ENCODE results near the gene LIN54.

Gene LIN54

GRCh38 chr4:83040269-83040668, 29.6 kb upstream of the LIN54 start:
- Histone ChIP-seq H3K4me3 (replicated peaks; ENCODE audit: low read depth, low read length) (no peak overlapping the region), H3K27me3 (replicated peaks; ENCODE audit: control insufficient read depth, insufficient read depth, low read length) (no peaks in the 10 kb centered on the region), H3K36me3 (ENCODE audit: control insufficient read depth, insufficient read depth, low read length) (no peaks in the 10 kb centered on the region)
- TF ChIP-seq CTCF (IDR thresholded peaks at IDR 0.05; ENCODE audit: insufficient read depth, low read length, poor library complexity, severe bottlenecking), result no peak
- no peak for DNase-seq (ENCODE audit: extremely low read depth, insufficient read length)

- Histone ChIP-seq H3K4me3 (replicated peaks; ENCODE audit: low read depth, low read length) (no peak overlapping the region), H3K27me3 (replicated peaks; ENCODE audit: control insufficient read depth, insufficient read depth, low read length) (no peaks in the 10 kb centered on the region), H3K36me3 (ENCODE audit: control insufficient read depth, insufficient read depth, low read length) (no peaks in the 10 kb centered on the region)
- no peak for DNase-seq (ENCODE audit: extremely low read depth, insufficient read length)
- no peak for TF ChIP-seq CTCF (IDR thresholded peaks at IDR 0.05; ENCODE audit: insufficient read depth, low read length, poor library complexity, severe bottlenecking)
Measured at GRCh38 chr4:83036991-83037665, 26.5 kb upstream of the LIN54 start.

- DNase-seq (ENCODE audit: extremely low read depth, insufficient read length), result peak; percentile 97
- Histone ChIP-seq H3K4me3 (replicated peaks; ENCODE audit: low read depth, low read length) (peak within 1 kb of the TSS; percentile 91), H3K36me3 (ENCODE audit: control insufficient read depth, insufficient read depth, low read length) (no peaks in the 10 kb centered on the region), H3K27me3 (replicated peaks; ENCODE audit: control insufficient read depth, insufficient read depth, low read length) (no peaks in the 10 kb centered on the region)
- no peak for TF ChIP-seq CTCF (IDR thresholded peaks at IDR 0.05; ENCODE audit: insufficient read depth, low read length, poor library complexity, severe bottlenecking)
Measured at GRCh38 chr4:83034630-83035494, 24.2 kb upstream of the LIN54 start, which contains the start of gene COPS4. TSS of gene COPS4 (plus strand) at chr4:83035183. CDS start at chr4:83035225, 42 bp downstream.

- no peak for DNase-seq (ENCODE audit: extremely low read depth, insufficient read length)
- Histone ChIP-seq H3K27me3 (replicated peaks; ENCODE audit: control insufficient read depth, insufficient read depth, low read length) (no peaks in the 10 kb centered on the region), H3K4me3 (replicated peaks; ENCODE audit: low read depth, low read length) (no peak overlapping the region), H3K36me3 (ENCODE audit: control insufficient read depth, insufficient read depth, low read length) (no peaks in the 10 kb centered on the region)
- TF ChIP-seq CTCF (IDR thresholded peaks at IDR 0.05; ENCODE audit: insufficient read depth, low read length, poor library complexity, severe bottlenecking), result no peak
Measured at GRCh38 chr4:83029688-83030087, 19.1 kb upstream of the LIN54 start.

- DNase-seq (ENCODE audit: extremely low read depth, insufficient read length), result no peak
- Histone ChIP-seq H3K36me3 (ENCODE audit: control insufficient read depth, insufficient read depth, low read length) (no peaks in the 10 kb centered on the region), H3K4me3 (replicated peaks; ENCODE audit: low read depth, low read length) (no peak overlapping the region), H3K27me3 (replicated peaks; ENCODE audit: control insufficient read depth, insufficient read depth, low read length) (no peaks in the 10 kb centered on the region)
- no peak for TF ChIP-seq CTCF (IDR thresholded peaks at IDR 0.05; ENCODE audit: insufficient read depth, low read length, poor library complexity, severe bottlenecking)
Measured at GRCh38 chr4:83028976-83029375, 18.4 kb upstream of the LIN54 start.

All from GM06990 (cell line).